Psoas muscle (tissue), 8 donors: Measurements from ENCODE around the gene P2RX3. TPM values are rescaled to one million over a fixed set of nuclear protein-coding genes. Genes with fewer than 3 reads are reported as not detected.
"Not testable (repeated sequence)": the region's sequence is repeated elsewhere in the genome, so short reads cannot be mapped to it uniquely, and the experiment has no call there.

Experiments
- ATAC-seq, 4 donors: fragments of 200-7000 bp; cut with Tn5 transposase; one replicate each; pipeline ENCODE4 v1.9.1; 2020; ENCODE audit warnings: moderate library complexity in 3 of 4, mild to moderate bottlenecking in 2 of 4
- DNase-seq, 2 donors: peaks; one replicate each; pipeline ENCODE4 v3.0.0-alpha.2; 2020
- H3K27ac ChIP-seq: fragments of 200-600 bp; one replicate; pipeline ENCODE4 v1.8.0; 2022
- H3K27me3 ChIP-seq, 3 donors: fragments of 200-600 bp in 1 of 3; one replicate each; pipeline versions ENCODE4 v1.6.1 to v1.8.0; 2013 to 2022; ENCODE audit warnings: low read length in 2 of 3, mild to moderate bottlenecking in 2 of 3, moderate library complexity in 1 of 3; ENCODE audit not compliant: insufficient read depth in 3 of 3
- H3K36me3 ChIP-seq, 2 donors: fragments of 200-600 bp in 1 of 2; one replicate each; pipeline versions ENCODE4 v1.6.1 to v1.8.0; 2013 to 2022; ENCODE audit warnings: low read depth in 1 of 2, mild to moderate bottlenecking in 1 of 2, moderate library complexity in 1 of 2; ENCODE audit not compliant: insufficient read depth in 1 of 2
- H3K4me1 ChIP-seq: fragments of 200-600 bp; one replicate; pipeline ENCODE4 v1.8.0; 2022
- H3K4me3 ChIP-seq: fragments of 200-600 bp; one replicate; pipeline ENCODE4 v1.8.0; 2022; ENCODE audit warnings: mild to moderate bottlenecking
- H3K9me3 ChIP-seq: fragments of 200-600 bp; one replicate; pipeline ENCODE4 v1.8.0; 2022
- WGBS, 3 donors: extraction: QIAGEN DNeasy Blood & Tissue Kit; methylation state at CpG; one replicate each; pipeline versions ENCODE4 v1.1.6 to v1.1.7; 2013; 5-methylcytosine and 5-hydroxymethylcytosine counted together
- intact Hi-C, 2 donors: fragments of 100-400 bp; cut with DNase I; formaldehyde crosslinking; loops; one replicate each; pipeline versions ENCODE4 v1.11.0 to v1.14.2; 2022
- polyA plus RNA-seq, 3 donors: library from polyadenylated mRNA; stranded (reverse); fragments of 200-250 nt; gene quantifications; one replicate each; pipeline ENCODE4 v1.2.3, GENCODE V29; 2013
- total RNA-seq, 4 donors: library from RNA; stranded (reverse); fragmentation: NEBNext Ultra II Directional in 2 of 4; extraction: Animal tissue kit (Norgen Biotek cat#: 25700) in 2 of 4; gene quantifications; one replicate each; pipeline versions ENCODE4 v1.2.1 to v1.2.4, GENCODE V29; 2021 to 2023
- TF ChIP-seq, protein P1 (sequence below): fragments of 200-600 bp; IDR thresholded peaks from one replicate; pipeline ENCODE4 v1.8.0; 2022; ENCODE audit warnings: antibody characterized with exemption
- donor health status: healthy with polysubstance abuse.
- donor health status: DM: no; HTN: no; CAD: no; lungs with moderate emphysema.
- donor health status: Bipolar disorder and iron deficiency.
- donor health status: healthy.
- donor health status: DM: yes; HTN: yes; CAD: no.
- donor health status: DM: no; HTN: no; CAD: no.
- donor health status: DM: no; HTN: no; CAD: no.
- donor health status: DM: yes; HTN: yes; CAD: no.

P2RX3 gene
- total and polyA plus RNA-seq, 7 donors = 0.21 to 0.90 (median 0.40) TPM

DNA sequence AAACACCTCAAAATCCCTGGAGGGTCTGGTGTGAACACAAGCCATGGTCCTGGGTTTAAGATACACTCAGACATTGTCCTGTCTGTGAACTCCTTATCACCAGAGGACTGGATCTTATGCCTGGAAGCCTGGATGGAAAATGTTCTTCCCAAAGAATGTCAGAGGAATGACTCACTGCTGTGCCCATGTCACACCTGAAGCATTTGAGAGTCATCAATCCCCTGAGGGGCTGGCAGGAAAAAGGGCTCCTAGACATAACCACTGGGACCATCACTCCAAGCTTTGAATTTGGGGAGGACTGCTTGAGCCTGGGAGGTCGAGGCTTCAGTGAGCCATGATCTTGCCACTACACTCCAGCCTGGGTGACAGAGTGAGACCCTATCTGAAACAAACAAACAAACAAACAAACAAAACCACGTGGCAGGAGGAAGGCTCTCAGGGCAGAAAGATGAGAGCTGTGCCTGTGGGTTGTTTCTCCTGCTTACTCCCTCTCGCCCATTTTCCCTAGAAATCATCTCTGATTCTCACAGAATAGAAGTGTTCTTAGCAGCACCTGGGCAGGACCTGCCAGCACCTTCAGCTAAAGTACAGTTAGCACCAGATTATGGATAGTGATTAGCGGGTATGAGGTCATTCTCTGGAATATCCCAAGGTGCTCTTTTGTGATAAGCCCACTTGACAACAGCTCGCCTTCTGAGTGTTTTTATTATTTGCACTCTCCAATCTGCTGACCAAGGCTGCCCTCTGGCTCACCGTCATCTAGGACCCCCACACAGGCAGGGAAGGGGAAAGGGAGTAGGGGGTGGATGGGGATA lies 64.2 kb downstream of the P2RX3 start:
- Histone ChIP-seq H3K27ac (no peak overlapping the region), H3K4me3 (no peak overlapping the region), H3K27me3 (peaks cover 0 to 2% (median 0%) of the 10 kb centered on the region in 3 donors), H3K9me3 (no peaks in the 10 kb centered on the region), H3K36me3 (no peaks in the 10 kb centered on the region), H3K4me1 (peaks cover 3% of the 10 kb centered on the region)
- 63 to 69% (median 67%) methylated on average over 6 of the region's 6 CpGs for WGBS, 3 donors
- TF ChIP-seq, protein P1, sequence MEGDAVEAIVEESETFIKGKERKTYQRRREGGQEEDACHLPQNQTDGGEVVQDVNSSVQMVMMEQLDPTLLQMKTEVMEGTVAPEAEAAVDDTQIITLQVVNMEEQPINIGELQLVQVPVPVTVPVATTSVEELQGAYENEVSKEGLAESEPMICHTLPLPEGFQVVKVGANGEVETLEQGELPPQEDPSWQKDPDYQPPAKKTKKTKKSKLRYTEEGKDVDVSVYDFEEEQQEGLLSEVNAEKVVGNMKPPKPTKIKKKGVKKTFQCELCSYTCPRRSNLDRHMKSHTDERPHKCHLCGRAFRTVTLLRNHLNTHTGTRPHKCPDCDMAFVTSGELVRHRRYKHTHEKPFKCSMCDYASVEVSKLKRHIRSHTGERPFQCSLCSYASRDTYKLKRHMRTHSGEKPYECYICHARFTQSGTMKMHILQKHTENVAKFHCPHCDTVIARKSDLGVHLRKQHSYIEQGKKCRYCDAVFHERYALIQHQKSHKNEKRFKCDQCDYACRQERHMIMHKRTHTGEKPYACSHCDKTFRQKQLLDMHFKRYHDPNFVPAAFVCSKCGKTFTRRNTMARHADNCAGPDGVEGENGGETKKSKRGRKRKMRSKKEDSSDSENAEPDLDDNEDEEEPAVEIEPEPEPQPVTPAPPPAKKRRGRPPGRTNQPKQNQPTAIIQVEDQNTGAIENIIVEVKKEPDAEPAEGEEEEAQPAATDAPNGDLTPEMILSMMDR = no peak
- ATAC-seq = no peak
- intact Hi-C loops = no loop called here
- no peak for DNase-seq

DNA sequence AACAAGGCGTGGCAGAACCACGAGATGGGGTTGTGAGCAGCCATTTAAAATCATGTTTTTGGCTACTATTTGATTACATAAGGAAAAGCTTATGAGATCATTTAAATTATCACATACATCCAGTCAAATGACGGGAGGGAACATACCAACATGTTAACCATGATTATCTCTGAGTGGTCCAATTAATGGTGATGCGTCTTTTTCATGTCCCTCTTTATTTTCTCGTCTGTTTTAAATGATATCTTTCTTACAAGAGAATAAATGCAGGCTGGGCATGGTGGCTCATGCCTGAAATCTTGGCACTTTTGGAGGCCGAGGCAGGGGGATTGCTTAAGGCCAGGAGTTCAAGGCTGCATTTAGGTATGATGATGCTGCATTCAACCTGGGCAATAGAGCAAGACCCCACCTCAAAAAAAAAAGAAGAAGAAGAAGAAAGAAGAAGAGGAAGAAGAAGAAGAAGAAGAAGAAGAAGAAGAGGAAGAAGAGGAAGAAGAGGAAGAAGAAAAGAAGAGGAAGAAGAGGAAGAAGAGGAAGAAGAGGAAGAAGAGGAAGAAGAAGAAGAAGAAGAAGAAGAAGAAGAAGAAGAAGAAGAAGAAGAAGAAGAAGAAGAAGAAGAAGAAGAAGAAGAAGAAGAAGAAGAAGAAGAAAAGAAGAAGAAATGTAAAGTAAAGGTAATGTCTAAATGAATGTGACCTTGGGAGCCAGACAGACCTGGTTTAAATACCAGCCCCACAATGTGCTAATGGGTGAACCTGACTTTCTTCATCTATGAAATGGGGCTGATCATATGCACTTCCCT lies 65.0 kb downstream of the P2RX3 start:
- H3K27me3 ChIP-seq, ATAC-seq, intact Hi-C loops, DNase-seq, H3K27ac ChIP-seq, H3K36me3 ChIP-seq, H3K9me3 ChIP-seq, H3K4me1 ChIP-seq, H3K4me3 ChIP-seq: not testable (repeated sequence)
- 79 to 86% (median 83%) methylated on average over 6 of the region's 6 CpGs for WGBS, 3 donors

DNA sequence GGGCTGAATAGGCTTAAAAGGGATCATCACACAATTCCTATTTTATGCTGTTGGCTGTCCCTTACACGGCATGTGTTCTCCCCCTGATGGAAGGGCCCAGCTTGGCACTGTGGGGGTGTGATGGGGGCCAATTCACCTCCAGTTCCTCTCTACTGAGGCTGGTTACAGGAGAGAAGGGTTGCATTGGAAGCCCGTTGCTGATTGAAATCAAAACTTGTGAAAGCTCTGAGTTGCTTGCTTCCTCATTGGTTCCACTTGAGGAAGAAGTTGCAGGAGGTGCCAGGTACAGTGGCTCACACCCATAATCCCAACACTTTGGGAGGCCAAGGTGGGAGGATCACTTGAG lies 65.6 kb downstream of the P2RX3 start:
- 82 to 88% (median 86%) methylated on average over 2 of the region's 2 CpGs for WGBS, 3 donors
- Histone ChIP-seq H3K4me1 (peaks cover 3% of the 10 kb centered on the region), H3K9me3 (no peaks in the 10 kb centered on the region), H3K27me3 (no peaks in the 10 kb centered on the region), H3K4me3 (no peak overlapping the region), H3K36me3 (peaks cover 0 to 5% of the 10 kb centered on the region in 2 donors), H3K27ac (no peak overlapping the region)
- TF ChIP-seq, protein P1 = no peak
- DNase-seq = no peak
- intact Hi-C loops = no loop called here
- no peak for ATAC-seq

DNA sequence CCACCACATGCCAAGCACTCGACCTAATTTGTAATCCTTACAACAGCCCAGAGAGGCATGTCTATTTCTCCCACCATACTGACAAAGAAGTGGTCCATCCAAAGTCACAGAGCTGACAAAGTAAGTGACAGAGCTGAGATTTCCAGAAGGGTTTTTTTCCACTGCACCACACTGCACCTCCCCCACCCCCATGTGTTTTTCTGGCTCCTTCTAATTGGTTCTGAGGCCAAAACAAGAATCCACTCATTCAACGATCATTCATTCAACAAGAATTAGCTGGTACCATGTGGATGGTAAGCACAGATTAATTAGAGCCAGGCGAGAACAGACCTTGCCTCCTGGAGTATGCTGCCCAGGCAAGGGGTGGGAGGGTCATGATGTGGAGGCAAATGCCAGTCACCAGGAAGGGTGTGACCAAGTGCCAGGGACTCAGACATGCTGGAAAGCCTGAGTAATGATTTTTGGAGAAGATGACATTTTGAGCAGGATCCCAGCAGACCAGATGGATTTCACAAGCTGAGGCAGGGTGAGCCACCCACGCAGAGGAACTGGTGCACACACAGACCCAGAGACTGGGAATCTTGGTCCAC lies 67.2 kb downstream of the P2RX3 start:
- TF ChIP-seq, protein P1 = no peak
- no peak overlapping the region for H3K4me3 ChIP-seq
- no peak overlapping the region for H3K27ac ChIP-seq
- no peaks in the 10 kb centered on the region for H3K27me3 ChIP-seq
- ATAC-seq = no peak
- peaks cover 3% of the 10 kb centered on the region for H3K4me1 ChIP-seq
- WGBS, 3 donors = 45 to 68% (median 49%) methylated on average over 4 of the region's 4 CpGs
- intact Hi-C loops = no loop called here
- peaks cover 0 to 18% of the 10 kb centered on the region in 2 donors for H3K36me3 ChIP-seq
- H3K9me3 ChIP-seq = no peaks in the 10 kb centered on the region
- DNase-seq = no peak
